ENCODE results near the gene CLEC11A. TPM values are rescaled to one million over a fixed set of nuclear protein-coding genes. Genes with fewer than 3 reads are reported as not detected.

CLEC11A gene
- total RNA-seq, 5 donors from 2014 or later (not counting 1 experiment from before 2014, with no cell fraction given), result 1.4 to 5.0 (median 3.7) TPM

DNA sequence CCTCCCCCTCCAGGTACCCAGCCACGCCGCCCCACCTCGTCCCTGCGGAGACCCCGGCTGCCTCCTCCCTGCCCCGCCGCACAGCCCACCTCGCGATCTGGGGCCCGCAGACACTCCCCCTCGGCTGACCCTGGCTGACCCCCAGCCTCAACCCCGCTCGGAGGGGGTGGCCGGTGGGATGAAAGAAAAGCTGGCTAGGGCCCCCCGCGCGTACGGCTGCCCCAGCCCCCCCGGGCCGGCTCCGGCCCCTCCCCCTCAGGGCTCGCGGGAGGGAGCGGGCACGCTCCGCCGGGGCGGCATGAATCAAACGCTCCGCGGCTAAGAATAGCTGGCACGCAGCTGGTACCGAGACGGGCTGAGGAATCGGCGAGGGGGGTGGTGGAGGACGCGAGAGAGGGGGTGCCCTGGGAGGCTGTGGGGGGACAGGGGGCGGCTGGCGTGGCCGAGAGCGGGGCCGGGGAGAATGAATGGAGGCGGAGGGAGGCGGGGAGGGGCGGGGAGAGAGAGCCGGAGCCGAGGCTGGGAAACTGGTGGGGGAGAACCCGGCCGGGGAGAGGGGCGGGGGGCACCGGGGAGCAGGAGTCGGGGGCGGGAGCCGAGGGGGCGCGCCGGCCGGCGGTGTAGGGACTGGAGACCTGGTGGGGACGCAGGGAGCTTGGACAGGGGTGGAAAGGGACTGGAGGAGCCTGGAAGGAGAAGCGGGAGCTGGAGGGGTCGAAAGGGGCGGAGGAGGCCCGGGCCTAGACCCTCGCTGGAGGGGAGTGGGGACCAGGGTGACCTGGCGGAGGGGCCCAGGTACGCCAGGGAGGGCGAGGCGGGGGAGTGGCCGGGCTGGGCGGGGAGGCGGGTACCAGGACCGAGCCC lies 4.7 kb upstream of the CLEC11A start:
- no peaks in the 10 kb centered on the region for H3K36me3 Mint-ChIP-seq
- peak in 2 of 4 experiments; percentile 21 to 28 for ATAC-seq (replicated peaks in 1 of 4)

GRCh38 chr19:50719119-50719435 lies 4.1 kb upstream of the CLEC11A start:
- peaks cover 9 to 19% (median 15%) of the 10 kb centered on the region in 3 donors for H3K4me1 Mint-ChIP-seq
- CTCF ChIA-PET, result no interaction called here
- Histone ChIP-seq H3K36me3 (ENCODE audit: control insufficient read depth in 2 of 2, extremely low read depth in 1 of 2, insufficient read depth in 1 of 2, low read length in 1 of 2) (no peaks in the 10 kb centered on the region), H3K4me1 (ENCODE audit: control insufficient read depth in 1 of 2, extremely low read depth in 1 of 2, insufficient read depth in 2 of 2, low read length in 2 of 2) (peaks cover 0 to 19% of the 10 kb centered on the region in 2 experiments), H3K4me3 (ENCODE audit: control insufficient read depth in 1 of 2, extremely low read depth in 1 of 2, low read length in 1 of 2) (no peak overlapping the region), H3K9me3 (no peaks in the 10 kb centered on the region), H3K27me3 (replicated peaks in 1 of 2; ENCODE audit: control insufficient read depth in 2 of 2, extremely low read depth in 1 of 2, insufficient read depth in 2 of 2, low read length in 1 of 2) (peaks cover 4 to 83% of the 10 kb centered on the region in 2 experiments), H3K27ac (ENCODE audit: low read length) (no peak overlapping the region)
- H3K27ac Mint-ChIP-seq, result no peak overlapping the region
- POLR2A ChIA-PET, result no interaction called here
- peaks cover 50 to 76% of the 10 kb centered on the region in 2 donors for H3K27me3 Mint-ChIP-seq
- no peaks in the 10 kb centered on the region for H3K36me3 Mint-ChIP-seq
- peak overlapping the region in 1 of 3 donors; percentile 62 for H3K4me3 Mint-ChIP-seq
- no peaks in the 10 kb centered on the region for H3K9me3 Mint-ChIP-seq
- no peak for ATAC-seq (replicated peaks in 1 of 4)
- WGBS (ENCODE audit: insufficient coverage), result 4% methylated on average over 8 of the region's 30 CpGs
- no peak for DNase-seq

More for the DNA sequence above, 4.7 kb upstream of the CLEC11A start:
- H3K9me3 ChIP-seq, result no peaks in the 10 kb centered on the region
- no peak overlapping the region for H3K4me3 ChIP-seq (ENCODE audit: control insufficient read depth in 1 of 2, extremely low read depth in 1 of 2, low read length in 1 of 2)
- peak in 1 of 35 experiments; percentile 19 for DNase-seq
- Mint-ChIP-seq H3K27me3 (peaks cover 49 to 73% of the 10 kb centered on the region in 2 donors), H3K4me1 (peaks cover 11 to 16% (median 12%) of the 10 kb centered on the region in 3 donors), H3K4me3 (peak overlapping the region in 1 of 3 donors; percentile 62), H3K9me3 (no peaks in the 10 kb centered on the region), H3K27ac (no peak overlapping the region)
- H3K27ac ChIP-seq (ENCODE audit: low read length), result no peak overlapping the region
- POLR2A ChIA-PET, result no interaction called here
- H3K4me1 ChIP-seq (ENCODE audit: control insufficient read depth in 1 of 2, extremely low read depth in 1 of 2, insufficient read depth in 2 of 2, low read length in 2 of 2), result peaks cover 0 to 21% of the 10 kb centered on the region in 2 experiments
- CTCF ChIA-PET, result no interaction called here
- WGBS (ENCODE audit: insufficient coverage), result 2% methylated on average over 41 of the region's 74 CpGs
- H3K36me3 ChIP-seq (ENCODE audit: control insufficient read depth in 2 of 2, extremely low read depth in 1 of 2, insufficient read depth in 1 of 2, low read length in 1 of 2), result no peaks in the 10 kb centered on the region
- H3K27me3 ChIP-seq (replicated peaks in 1 of 2; ENCODE audit: control insufficient read depth in 2 of 2, extremely low read depth in 1 of 2, insufficient read depth in 2 of 2, low read length in 1 of 2), result peaks cover 4 to 83% of the 10 kb centered on the region in 2 experiments

- Histone ChIP-seq H3K27ac (ENCODE audit: low read length) (no peak within 1 kb of the TSS), H3K27me3 (replicated peaks in 1 of 2; ENCODE audit: control insufficient read depth in 2 of 2, extremely low read depth in 1 of 2, insufficient read depth in 2 of 2, low read length in 1 of 2) (peaks cover 4 to 85% of the 10 kb centered on the region in 2 experiments), H3K36me3 (ENCODE audit: control insufficient read depth in 2 of 2, extremely low read depth in 1 of 2, insufficient read depth in 1 of 2, low read length in 1 of 2) (no peaks in the 10 kb centered on the region), H3K9me3 (no peaks in the 10 kb centered on the region), H3K4me1 (ENCODE audit: control insufficient read depth in 1 of 2, extremely low read depth in 1 of 2, insufficient read depth in 2 of 2, low read length in 2 of 2) (peaks cover 0 to 23% of the 10 kb centered on the region in 2 experiments), H3K4me3 (ENCODE audit: control insufficient read depth in 1 of 2, extremely low read depth in 1 of 2, low read length in 1 of 2) (no peak within 1 kb of the TSS)
- no peaks in the 10 kb centered on the region for H3K36me3 Mint-ChIP-seq
- no peaks in the 10 kb centered on the region for H3K9me3 Mint-ChIP-seq
- 5% methylated on average over 32 of the region's 47 CpGs for WGBS (ENCODE audit: insufficient coverage)
- POLR2A ChIA-PET, result no interaction called here
- CTCF ChIA-PET, result no interaction called here
- peaks cover 9 to 21% (median 19%) of the 10 kb centered on the region in 3 donors for H3K4me1 Mint-ChIP-seq
- peaks cover 48 to 73% of the 10 kb centered on the region in 2 donors for H3K27me3 Mint-ChIP-seq
- DNase-seq, result no peak
- peak within 1 kb of the TSS; percentile 2 to 69 (median 49) for H3K4me3 Mint-ChIP-seq
- H3K27ac Mint-ChIP-seq, result no peak within 1 kb of the TSS
- ATAC-seq (replicated peaks in 1 of 4), result no peak
These were observed 3.6 kb upstream of the CLEC11A start, which contains the start of gene SHANK1 for GRCh38 chr19:50719566-50719965. SHANK1 (minus strand) TSS chr19:50719802; CDS start chr19:50716919, 2,883 bp downstream.

DNA sequence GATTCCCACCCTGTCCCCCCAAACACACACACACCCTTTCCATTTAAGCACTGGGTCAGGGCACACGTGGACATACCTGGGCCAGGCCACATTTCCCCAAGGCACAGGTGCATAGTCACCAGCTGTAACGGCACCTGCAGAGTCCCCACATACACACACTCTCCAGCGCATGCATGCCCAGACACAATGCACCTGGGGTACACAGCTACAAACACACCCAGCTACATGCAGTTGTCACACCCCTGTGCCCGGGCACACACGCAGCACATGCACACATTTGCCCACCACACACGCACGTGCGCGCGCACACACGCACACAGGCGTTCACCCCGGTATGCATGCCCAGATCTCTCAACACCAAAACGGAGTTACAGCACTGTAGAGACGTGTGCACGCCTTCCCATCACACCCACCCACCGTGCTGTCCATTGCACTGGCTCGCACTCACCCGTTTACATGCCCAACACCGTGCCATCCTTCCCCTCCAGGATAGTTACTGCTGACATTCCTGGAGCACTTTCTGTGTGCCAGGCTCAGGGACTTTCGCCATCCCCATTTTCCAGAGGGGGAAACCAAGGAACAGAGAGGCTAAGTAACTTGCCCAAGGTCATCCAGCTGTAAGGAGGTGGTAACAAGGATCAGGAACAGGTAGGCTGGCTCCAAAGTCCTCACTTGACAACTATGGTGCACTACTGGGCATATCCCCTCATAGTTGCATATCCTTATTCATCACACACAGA lies 2.8 kb upstream of the CLEC11A start:
- Histone ChIP-seq H3K27ac (ENCODE audit: low read length) (no peak overlapping the region), H3K27me3 (replicated peaks in 1 of 2; ENCODE audit: control insufficient read depth in 2 of 2, extremely low read depth in 1 of 2, insufficient read depth in 2 of 2, low read length in 1 of 2) (peaks cover 4 to 88% of the 10 kb centered on the region in 2 experiments), H3K4me1 (ENCODE audit: control insufficient read depth in 1 of 2, extremely low read depth in 1 of 2, insufficient read depth in 2 of 2, low read length in 2 of 2) (peaks cover 0 to 31% of the 10 kb centered on the region in 2 experiments), H3K4me3 (ENCODE audit: control insufficient read depth in 1 of 2, extremely low read depth in 1 of 2, low read length in 1 of 2) (no peak overlapping the region), H3K9me3 (no peaks in the 10 kb centered on the region), H3K36me3 (ENCODE audit: control insufficient read depth in 2 of 2, extremely low read depth in 1 of 2, insufficient read depth in 1 of 2, low read length in 1 of 2) (no peaks in the 10 kb centered on the region)
- Mint-ChIP-seq H3K4me3 (peak overlapping the region; percentile 2 to 69 (median 49)), H3K4me1 (peaks cover 10 to 24% (median 19%) of the 10 kb centered on the region in 3 donors), H3K9me3 (no peaks in the 10 kb centered on the region), H3K36me3 (no peaks in the 10 kb centered on the region), H3K27me3 (peaks cover 46 to 67% of the 10 kb centered on the region in 2 donors), H3K27ac (no peak overlapping the region)
- DNase-seq (no peak), ATAC-seq (replicated peaks in 1 of 4) (no peak)
- ChIA-PET CTCF (no interaction called here), POLR2A (no interaction called here)
- 78% methylated on average over 20 of the region's 21 CpGs for WGBS (ENCODE audit: insufficient coverage)

- CTCF ChIA-PET, result no interaction called here
- Mint-ChIP-seq H3K27ac (no peak overlapping the region), H3K4me1 (peaks cover 15 to 28% (median 24%) of the 10 kb centered on the region in 3 donors), H3K36me3 (no peaks in the 10 kb centered on the region), H3K27me3 (peaks cover 40 to 67% of the 10 kb centered on the region in 2 donors), H3K4me3 (peak overlapping the region in 2 of 3 donors; percentile 49 to 69), H3K9me3 (no peaks in the 10 kb centered on the region)
- WGBS (ENCODE audit: insufficient coverage), result 33% methylated on average over 6 of the region's 8 CpGs
- H3K27me3 ChIP-seq (replicated peaks in 1 of 2; ENCODE audit: control insufficient read depth in 2 of 2, extremely low read depth in 1 of 2, insufficient read depth in 2 of 2, low read length in 1 of 2), result peaks cover 4 to 88% of the 10 kb centered on the region in 2 experiments
- peak in 1 of 35 experiments; percentile 20 for DNase-seq
- no peak overlapping the region for H3K4me3 ChIP-seq (ENCODE audit: control insufficient read depth in 1 of 2, extremely low read depth in 1 of 2, low read length in 1 of 2)
- no peak overlapping the region for H3K27ac ChIP-seq (ENCODE audit: low read length)
- no peaks in the 10 kb centered on the region for H3K9me3 ChIP-seq
- POLR2A ChIA-PET, result no interaction called here
- no peak for ATAC-seq (replicated peaks in 1 of 4)
- peaks cover 2 to 37% of the 10 kb centered on the region in 2 experiments for H3K4me1 ChIP-seq (ENCODE audit: control insufficient read depth in 1 of 2, extremely low read depth in 1 of 2, insufficient read depth in 2 of 2, low read length in 2 of 2)
- H3K36me3 ChIP-seq (ENCODE audit: control insufficient read depth in 2 of 2, extremely low read depth in 1 of 2, insufficient read depth in 1 of 2, low read length in 1 of 2), result no peaks in the 10 kb centered on the region
These were observed 2.2 kb upstream of the CLEC11A start for GRCh38 chr19:50720921-50721381.

DNA sequence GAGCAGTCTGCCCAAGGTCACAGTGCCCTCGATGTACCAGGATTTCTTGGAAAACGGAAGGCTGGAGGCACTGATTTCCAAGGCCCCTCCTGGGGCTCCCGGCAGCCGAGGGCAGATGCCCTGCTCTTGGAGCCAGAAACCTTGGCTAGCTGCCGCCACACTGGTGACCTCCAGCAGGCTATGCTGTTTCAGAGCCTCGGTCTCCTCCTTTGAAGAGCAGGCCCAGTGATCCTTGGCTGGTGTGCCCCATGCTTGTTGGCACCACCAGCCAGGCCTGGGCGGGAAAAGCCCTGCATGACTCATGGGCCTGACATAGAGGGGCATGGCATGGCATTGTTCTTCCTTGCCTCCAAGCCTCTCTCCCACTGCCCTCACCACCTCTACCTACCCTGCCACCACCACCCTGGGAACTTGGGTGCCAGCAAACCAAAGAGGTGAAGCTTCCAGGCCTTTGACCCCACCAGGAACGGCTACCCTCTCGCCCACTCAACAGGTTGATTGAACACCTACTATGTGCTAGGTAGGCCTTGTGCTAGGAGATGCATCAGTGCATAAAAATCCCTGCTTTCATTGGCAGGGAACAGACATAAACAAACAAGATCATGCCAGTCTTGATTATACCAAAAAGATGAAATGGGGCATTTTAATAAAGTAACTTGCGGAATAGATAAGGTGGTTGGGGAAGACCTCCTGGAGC lies 1.6 kb upstream of the CLEC11A start:
- H3K27ac ChIP-seq (ENCODE audit: low read length), result no peak overlapping the region
- H3K27me3 ChIP-seq (replicated peaks in 1 of 2; ENCODE audit: control insufficient read depth in 2 of 2, extremely low read depth in 1 of 2, insufficient read depth in 2 of 2, low read length in 1 of 2), result peaks cover 4 to 88% of the 10 kb centered on the region in 2 experiments
- DNase-seq, result no peak
- H3K9me3 Mint-ChIP-seq, result no peaks in the 10 kb centered on the region
- ChIA-PET CTCF (interaction anchor here in 1 of 2 donors (0.6 kb wide), 1 partner anchor 50 kb away, joined by 4 read pairs; no protein-coding TSS in a partner anchor), POLR2A (no interaction called here)
- peaks cover 36 to 67% of the 10 kb centered on the region in 2 donors for H3K27me3 Mint-ChIP-seq
- no peak overlapping the region for H3K4me3 ChIP-seq (ENCODE audit: control insufficient read depth in 1 of 2, extremely low read depth in 1 of 2, low read length in 1 of 2)
- WGBS (ENCODE audit: insufficient coverage), result 80% methylated on average over 7 of the region's 10 CpGs
- H3K9me3 ChIP-seq, result no peaks in the 10 kb centered on the region
- H3K4me1 Mint-ChIP-seq, result peaks cover 19 to 32% (median 24%) of the 10 kb centered on the region in 3 donors
- H3K27ac Mint-ChIP-seq, result no peak overlapping the region
- H3K4me3 Mint-ChIP-seq, result peak overlapping the region in 1 of 3 donors; percentile 69
- H3K36me3 Mint-ChIP-seq, result no peaks in the 10 kb centered on the region
- no peaks in the 10 kb centered on the region for H3K36me3 ChIP-seq (ENCODE audit: control insufficient read depth in 2 of 2, extremely low read depth in 1 of 2, insufficient read depth in 1 of 2, low read length in 1 of 2)
- H3K4me1 ChIP-seq (ENCODE audit: control insufficient read depth in 1 of 2, extremely low read depth in 1 of 2, insufficient read depth in 2 of 2, low read length in 2 of 2), result peaks cover 2 to 43% of the 10 kb centered on the region in 2 experiments
- no peak for ATAC-seq (replicated peaks in 1 of 4)

All from T-cell (primary cell).